GM19468 (cell line): ENCODE measurements around the gene PLEKHG5.
"Not testable (repeated sequence)": the region's sequence is repeated elsewhere in the genome, so short reads cannot be mapped to it uniquely, and the experiment has no call there.

Experiments
- ATAC-seq: cut with Tn5 transposase; IDR thresholded peaks from one replicate; pipeline ENCODE4 v1.9.1; 2021; ENCODE audit warnings: mild to moderate bottlenecking, moderate library complexity, moderate number of reproducible peaks; ENCODE audit not compliant: unreplicated experiment; ENCODE audit errors: extremely low read depth

Gene PLEKHG5

GRCh38 chr1:6467224-6467623, 24.2 kb downstream of the PLEKHG5 start:
- ATAC-seq: no peak

GRCh38 chr1:6466751-6467150, 24.7 kb downstream of the PLEKHG5 start:
- no peak for ATAC-seq

- no peak for ATAC-seq
Measured at GRCh38 chr1:6466023-6466422, 25.4 kb downstream of the PLEKHG5 start, which contains the start of gene TNFRSF25. TSS of gene TNFRSF25 (minus strand) at chr1:6466173. CDS start at chr1:6466107, 66 bp downstream.

GRCh38 chr1:6465461-6466005, 25.9 kb downstream of the PLEKHG5 start:
- no peak for ATAC-seq

- no peak for ATAC-seq
Measured at GRCh38 chr1:6464915-6465314, 26.6 kb downstream of the PLEKHG5 start.

- ATAC-seq: no peak
Measured at GRCh38 chr1:6464514-6464836, 27.0 kb downstream of the PLEKHG5 start.

GRCh38 chr1:6463120-6463412, 28.4 kb downstream of the PLEKHG5 start:
- no peak for ATAC-seq

GRCh38 chr1:6462412-6463119, 28.9 kb downstream of the PLEKHG5 start:
- no peak for ATAC-seq

GRCh38 chr1:6461538-6462411, 29.7 kb downstream of the PLEKHG5 start:
- ATAC-seq: no peak

- no peak for ATAC-seq
Measured at GRCh38 chr1:6461051-6461530, 30.4 kb downstream of the PLEKHG5 start.

GRCh38 chr1:6460301-6461050, 31.0 kb downstream of the PLEKHG5 start:
- ATAC-seq: no peak

- ATAC-seq: no peak
Measured at GRCh38 chr1:6459850-6460265, 31.6 kb downstream of the PLEKHG5 start.

GRCh38 chr1:6456800-6457466, 34.5 kb downstream of the PLEKHG5 start:
- no peak for ATAC-seq

GRCh38 chr1:6455752-6456520, 35.5 kb downstream of the PLEKHG5 start:
- not testable (repeated sequence) for ATAC-seq

- ATAC-seq: no peak
Measured at GRCh38 chr1:6454856-6455751, 36.4 kb downstream of the PLEKHG5 start.

- ATAC-seq: not testable (repeated sequence)
Measured at GRCh38 chr1:6453895-6454855, 37.3 kb downstream of the PLEKHG5 start.

GRCh38 chr1:6450943-6451373, 40.5 kb downstream of the PLEKHG5 start:
- no peak for ATAC-seq
